GM18507 (cell line): ENCODE measurements around the gene RBM43.
A peak's percentile ranks its signal among the peaks of the same experiment; 100 is the strongest.

Source experiments
- DNase-seq: peaks from one replicate; pipeline ENCODE4 v3.0.0; 2011; ENCODE audit warnings: low read depth; ENCODE audit not compliant: insufficient read length; ENCODE audit errors: extremely low spot score
- FAIRE-seq: peaks from 2 replicates; lab custom pipeline; 2011; peaks lifted over from hg19 to GRCh38; lab: Jason Lieb, UNC

Gene RBM43

GRCh38 chr2:151271824-151272223, 10.2 kb upstream of the RBM43 start:
- DNase-seq, result no peak
- FAIRE-seq, result no peak

DNA sequence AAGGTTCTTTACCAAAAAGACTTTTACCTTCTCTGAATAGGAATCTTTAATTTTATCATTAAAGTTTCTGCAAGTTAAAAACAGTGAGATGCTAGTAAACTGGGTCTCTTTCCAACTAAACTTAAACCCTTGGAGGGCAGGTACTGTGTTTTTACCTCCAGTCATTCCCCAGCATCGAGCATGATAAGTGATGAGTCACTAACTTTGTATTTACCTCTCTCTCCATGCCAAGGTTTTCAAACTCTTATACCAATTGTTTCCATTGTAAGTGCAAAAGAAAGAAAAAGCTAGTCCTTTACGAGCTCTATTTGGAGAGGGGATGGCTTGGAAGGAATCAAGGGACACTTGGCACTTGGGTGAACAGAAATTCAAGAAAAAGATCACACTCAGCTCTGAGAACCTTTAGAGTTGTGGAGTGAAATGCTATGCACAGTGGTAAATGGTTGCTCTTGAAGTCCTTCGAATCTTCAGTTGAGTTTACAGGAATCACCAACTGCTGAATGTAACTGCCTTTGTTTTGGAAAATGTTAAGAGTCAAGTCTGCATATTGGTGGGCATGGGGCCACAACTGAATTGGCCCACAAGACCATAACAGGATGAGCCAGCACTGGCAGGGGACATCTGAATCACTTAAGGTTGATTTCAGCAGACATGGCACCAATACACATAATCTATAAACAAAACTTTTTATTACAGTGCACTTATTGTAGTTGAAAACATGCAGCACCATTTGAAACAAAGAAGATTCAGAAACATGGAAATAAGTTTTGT, 8.3 kb upstream of the RBM43 start:
- FAIRE-seq (no peak), DNase-seq (no peak)

DNA sequence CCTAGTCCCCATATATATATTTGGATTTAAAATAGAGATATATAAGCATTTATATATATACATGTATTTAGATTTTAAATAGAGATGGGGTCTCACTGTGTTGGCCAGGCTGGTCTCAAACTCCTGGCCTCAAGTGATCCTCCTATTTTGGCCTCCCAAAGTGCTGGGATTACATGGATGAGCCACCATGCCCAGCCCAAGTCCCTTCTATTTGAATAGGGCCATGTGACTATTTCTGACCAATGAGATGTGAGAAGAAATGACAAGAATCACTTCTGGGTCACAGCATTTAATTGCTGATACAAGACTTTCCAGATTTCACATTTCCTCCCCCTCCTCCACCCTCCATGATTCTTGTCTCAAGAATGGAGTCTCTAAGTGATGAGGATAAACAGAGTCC, 6.4 kb upstream of the RBM43 start:
- FAIRE-seq (no peak), DNase-seq (no peak)

- FAIRE-seq (no peak), DNase-seq (no peak)
Observed at GRCh38 chr2:151267537-151267936, 5.9 kb upstream of the RBM43 start.

DNA sequence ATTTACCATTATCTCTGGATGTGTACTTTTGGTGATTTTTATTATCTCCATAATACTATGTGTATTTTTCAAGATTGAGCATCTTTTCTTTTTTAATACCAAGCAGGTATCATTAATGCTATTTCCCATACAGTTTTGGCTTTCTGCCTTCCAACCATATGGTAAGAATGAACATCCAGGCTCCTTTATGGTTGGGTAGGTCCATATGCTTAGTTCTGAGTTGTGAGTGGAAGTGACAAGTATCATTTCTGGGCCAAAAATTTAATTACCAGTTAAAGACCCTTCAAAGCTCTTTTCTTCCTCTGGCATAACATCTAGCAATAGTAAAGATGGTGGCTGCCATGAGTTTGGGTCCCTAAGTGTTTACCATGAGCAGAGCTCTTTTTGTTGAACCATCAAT, 4.3 kb upstream of the RBM43 start:
- FAIRE-seq, result no peak
- no peak for DNase-seq

GRCh38 chr2:151264157-151264825, 2.6 kb upstream of the RBM43 start:
- DNase-seq (no peak), FAIRE-seq (no peak)

GRCh38 chr2:151262629-151263028, 966 bp upstream of the RBM43 start:
- DNase-seq (no peak), FAIRE-seq (no peak)

GRCh38 chr2:151261977-151262291, 271 bp upstream of the RBM43 start:
- DNase-seq (no peak), FAIRE-seq (no peak)

DNA sequence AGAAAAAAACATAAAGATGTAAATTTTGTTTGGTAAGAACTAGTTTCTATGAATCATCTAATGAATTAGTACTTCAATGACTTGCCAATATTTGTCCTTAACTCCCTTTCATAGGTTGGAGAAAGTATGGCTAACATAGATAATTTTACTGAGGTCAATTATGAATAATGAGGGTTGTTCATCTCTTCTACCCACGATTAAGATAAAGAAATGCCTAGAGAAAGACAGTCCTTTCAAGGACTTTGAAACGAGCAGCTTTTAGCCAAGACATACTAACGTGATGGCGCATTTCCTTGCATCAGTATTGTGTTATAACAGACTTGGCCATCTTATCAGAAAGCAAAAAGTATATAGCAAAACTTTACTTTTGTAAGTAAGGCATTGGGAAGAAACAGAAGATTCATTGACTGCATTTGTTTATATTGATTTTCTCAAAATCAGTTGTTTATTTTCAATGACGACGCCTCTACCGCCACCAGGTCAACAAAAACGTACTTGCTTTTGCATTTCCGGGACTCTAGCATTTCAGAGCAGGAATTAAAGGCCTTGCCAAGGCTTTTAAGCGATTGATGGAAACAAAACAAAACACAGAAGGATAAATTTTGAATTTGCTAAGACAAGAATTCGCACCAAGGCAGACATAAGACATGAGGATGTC, 961 bp downstream of the RBM43 start:
- FAIRE-seq (no peak), DNase-seq (no peak)

GRCh38 chr2:151258121-151258520, 3.5 kb downstream of the RBM43 start:
- no peak for FAIRE-seq
- DNase-seq, result no peak

DNA sequence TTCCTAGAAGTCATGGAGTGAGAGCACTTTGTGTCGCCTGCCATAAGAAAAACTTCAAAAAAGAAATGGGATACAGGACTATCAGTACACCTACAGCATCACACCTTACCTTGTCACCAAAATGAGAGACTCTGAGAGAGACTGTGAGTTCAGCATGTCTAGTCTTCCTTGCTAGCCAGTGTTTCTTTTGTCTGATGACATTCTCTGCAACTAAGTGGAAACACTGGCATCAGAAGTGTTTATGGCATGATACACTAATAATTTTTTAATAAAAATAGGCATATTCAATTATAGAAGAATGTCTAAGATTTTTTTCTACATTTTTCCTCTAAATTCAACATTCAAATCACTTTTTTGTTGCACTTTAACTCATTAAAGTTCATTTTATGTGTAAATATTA, 9.0 kb downstream of the RBM43 start:
- DNase-seq (no peak), FAIRE-seq (no peak)

DNA sequence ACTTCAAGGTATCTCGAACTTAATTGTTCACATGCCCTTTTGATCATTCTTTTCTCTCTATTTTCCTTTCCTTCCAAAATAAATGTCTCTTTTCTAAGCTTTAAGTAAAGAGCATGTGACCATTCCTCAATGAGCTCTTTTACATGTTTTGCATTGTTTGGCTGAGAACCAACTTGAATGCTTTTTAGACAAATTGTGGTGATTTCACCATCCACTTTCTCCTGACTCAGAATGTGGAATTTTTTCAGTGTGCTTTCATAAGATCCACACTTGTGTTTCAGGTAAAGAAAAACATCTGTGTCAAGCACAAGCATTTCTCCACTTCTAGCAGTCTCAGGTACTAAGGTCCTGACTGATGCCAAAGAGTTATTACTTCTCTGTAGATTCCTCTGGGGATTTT, 10.7 kb downstream of the RBM43 start:
- DNase-seq, result no peak
- no peak for FAIRE-seq

- no peak for FAIRE-seq
Observed at GRCh38 chr2:151247432-151247831, 14.2 kb downstream of the RBM43 start.

GRCh38 chr2:151246152-151246551, 15.5 kb downstream of the RBM43 start:
- no peak for FAIRE-seq

More at GRCh38 chr2:151247432-151247831, 14.2 kb downstream of the RBM43 start:
- no peak for DNase-seq

DNA sequence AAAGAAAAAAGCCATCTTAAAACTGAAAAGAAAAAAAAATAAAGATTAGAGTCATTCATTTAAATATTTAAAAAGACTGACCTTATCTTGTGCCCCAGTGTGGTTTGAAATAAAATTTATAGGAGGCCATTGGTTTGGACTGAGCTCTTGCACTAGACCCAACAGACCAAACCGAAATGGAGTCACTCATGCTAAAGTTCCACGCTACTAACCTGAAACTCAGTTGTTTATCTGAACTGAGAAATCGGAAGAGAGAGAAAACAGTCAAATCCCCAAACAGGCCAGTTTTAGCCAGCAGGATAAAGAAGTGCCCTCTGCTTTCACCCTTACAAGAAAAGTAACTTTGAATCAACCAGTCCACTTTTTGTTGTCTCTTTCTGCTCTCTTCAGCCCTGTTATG, 18.2 kb downstream of the RBM43 start:
- no peak for FAIRE-seq
- no peak for DNase-seq

More at GRCh38 chr2:151246152-151246551, 15.5 kb downstream of the RBM43 start:
- no peak for DNase-seq

DNA sequence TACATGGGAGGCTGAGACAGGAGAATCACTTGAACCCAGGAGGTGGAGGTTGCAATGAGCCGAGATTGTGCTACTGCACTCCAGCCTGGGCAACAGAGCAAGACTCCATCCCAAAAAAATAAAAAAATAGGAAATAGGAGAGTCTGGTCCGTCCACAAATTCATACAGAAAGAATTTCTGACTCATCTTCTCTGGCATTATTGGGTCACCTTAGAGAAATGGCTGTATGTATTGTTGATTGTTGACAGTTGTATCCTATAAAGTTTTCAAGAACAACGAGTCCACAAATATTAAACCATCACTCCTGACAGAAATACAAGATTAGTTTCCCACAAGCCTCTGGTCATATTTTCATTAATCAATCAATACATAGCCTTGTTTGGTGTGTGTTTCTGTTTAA, 20.4 kb downstream of the RBM43 start:
- no peak for DNase-seq
- no peak for FAIRE-seq

- FAIRE-seq, result no peak
- no peak for DNase-seq
Observed at GRCh38 chr2:151240433-151240832, 21.2 kb downstream of the RBM43 start.

- FAIRE-seq (no peak), DNase-seq (no peak)
Observed at GRCh38 chr2:151239624-151240023, 22.0 kb downstream of the RBM43 start.

DNA sequence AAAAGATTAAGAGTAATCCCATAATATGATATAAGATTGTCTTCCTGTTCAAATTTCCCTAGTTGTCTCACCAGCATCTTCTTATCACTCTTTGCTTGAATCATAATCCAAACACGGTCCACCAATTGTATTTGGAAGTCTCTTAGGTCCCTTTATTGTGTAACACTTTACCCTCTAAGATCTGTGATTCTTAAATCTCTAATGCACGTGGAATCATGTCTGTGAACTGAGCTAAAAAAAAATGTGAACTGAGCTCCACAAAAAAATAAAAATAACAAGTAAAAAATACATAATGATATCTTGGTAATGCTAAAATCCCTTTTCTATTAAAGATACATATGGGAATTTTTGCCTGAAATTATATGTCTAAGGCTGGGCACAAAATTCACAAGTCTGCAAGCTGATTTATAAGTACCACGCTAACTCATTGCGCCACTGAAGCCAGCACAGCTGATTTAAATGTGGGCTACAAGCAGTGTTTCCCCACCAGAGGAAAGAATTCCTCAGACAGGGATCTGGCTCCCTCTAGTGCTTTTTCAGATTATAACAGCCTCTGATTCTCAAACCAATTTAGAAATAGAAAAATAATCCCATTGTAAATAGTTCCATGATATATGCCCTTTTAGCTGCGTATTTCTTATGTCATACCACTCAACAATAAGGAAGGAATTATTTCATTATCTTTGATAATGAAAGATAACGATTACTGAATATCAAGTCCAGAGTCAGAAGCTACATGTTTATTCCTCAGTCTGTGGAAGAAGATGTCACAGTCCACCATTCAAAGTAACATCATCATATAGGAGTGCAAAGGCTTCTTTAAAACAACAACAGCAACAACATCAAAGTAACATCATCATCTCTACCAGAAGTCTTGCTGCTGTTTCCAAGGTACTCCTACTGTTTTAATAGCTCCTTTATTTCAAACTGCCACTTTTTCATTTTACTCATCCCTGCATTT, 22.9 kb downstream of the RBM43 start:
- FAIRE-seq (peak; percentile 75), DNase-seq (peak; percentile 32)
